Measurements from ENCODE around the gene TRAPPC2L.
A peak's percentile ranks its signal among the peaks of the same experiment; 100 is the strongest.

TRAPPC2L gene

DNA sequence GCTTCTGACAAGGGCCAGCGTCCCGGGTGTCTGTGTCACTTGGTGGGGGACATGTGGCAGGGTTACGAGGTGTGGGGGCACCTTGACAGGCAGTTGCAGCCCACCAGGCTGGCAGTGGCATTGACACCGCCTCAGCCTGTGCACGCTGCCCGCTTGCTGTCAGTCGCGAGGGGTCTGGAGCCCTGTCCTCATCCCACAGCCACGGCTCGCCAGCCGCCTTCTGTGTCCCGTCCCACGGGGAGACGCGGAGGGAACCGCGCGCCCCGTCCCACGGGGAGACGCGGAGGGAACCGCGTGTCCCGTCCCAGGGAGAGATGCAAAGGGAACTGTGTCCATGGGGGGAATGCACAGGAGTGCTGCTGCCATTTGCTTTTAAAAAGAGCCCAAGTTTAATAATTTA, 6.0 kb downstream of the TRAPPC2L start:
- no peak for DNase-seq

DNA sequence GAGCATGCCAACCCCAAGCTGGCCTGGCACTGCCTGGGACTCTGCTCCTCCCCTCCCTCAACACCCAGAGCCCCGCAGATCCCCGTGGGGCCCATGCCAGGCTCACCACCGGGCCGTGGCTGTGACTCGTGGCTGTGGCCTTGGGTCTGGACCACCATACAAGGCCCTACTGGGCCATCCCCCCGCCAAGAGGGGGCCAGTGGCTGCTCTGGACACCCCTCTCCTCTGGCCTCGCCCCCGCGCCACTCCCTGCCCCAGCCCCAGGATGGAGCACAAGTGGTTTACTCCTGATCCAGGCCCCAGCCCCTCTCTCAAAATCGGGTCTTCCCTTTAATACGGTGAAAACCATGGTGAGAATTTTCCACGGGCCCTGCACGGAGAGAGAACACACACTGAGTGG, 6.5 kb downstream of the TRAPPC2L start:
- DNase-seq, result no peak

DNA sequence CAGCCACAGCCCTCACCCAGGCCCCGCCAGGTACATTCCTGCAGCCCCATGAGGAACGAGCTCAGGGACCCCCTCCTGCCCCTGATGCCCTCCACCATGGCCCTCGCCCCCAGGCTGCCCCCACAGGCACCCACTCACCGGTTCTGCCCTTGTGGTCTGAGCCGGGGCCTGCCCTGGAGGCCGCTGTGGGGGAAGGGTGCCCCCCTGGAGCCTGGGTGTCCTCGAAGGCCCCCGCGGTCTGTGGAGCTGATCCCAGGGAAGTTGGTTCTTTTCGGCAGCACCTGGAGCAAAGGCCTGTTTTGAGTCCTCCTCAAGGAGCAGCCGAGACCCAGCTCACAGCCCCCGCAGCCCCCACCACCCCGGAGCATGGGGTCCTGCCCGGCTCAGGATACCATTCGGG, 7.2 kb downstream of the TRAPPC2L start:
- no peak for DNase-seq

DNA sequence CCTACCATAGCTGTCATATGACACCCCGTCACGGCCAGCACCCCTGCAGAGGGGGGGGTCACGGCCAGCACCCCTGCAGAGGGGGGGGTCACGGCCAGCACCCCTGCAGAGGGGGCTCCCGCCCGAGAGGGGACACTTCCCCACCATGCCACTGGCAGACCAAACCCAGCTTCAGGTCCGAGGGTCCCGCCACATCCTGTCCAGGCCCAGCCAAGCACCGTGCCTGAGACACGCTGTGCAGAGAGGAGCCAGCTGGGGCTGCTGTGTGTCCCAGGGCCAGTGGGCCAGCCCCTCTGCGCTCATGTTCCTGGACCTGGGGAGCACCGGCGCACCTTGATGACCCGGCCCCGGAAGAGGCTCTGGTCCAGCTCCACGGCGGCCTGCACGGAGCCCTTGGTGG, 7.6 kb downstream of the TRAPPC2L start:
- no peak for DNase-seq

DNA sequence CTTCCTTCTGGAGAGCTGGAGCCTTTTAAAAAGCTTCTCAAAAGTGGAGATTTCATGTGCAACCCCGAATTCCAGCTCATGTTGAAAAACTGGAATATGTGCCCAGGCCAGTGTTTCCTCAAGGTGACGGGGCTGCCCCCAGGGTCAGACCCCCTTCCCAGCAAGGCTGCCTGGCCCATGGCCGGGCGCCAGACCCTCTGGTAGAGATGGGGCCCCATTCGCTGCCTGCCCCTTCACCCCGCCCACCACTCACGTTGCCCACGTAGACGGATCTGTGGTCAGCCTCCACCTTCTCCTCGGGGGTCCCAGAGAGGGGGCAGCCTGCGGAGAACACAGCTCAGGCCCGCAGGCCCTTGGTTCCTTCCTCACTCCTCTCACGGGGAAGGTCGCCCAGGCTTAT, 8.4 kb downstream of the TRAPPC2L start:
- DNase-seq, result no peak

DNA sequence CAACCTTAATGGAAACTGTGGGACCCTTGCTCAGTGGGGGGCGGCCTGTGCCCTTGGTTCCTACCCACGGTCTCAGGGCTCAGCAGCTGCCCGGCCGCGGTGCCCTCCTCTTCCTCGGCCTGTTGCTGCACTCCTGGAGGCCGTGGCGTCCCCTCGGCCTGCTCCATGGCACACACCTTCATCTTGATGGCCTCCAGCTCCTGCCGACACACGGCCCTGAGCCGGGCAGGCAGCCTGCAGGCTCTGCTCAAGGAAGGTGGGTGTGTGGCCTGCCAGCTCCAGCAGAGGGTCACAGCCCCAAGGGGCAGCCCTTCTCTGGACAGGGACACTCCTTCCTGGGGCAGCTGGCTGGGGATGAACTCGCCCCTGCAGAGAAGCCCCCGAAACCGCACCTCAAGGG, 8.8 kb downstream of the TRAPPC2L start:
- no peak for DNase-seq

DNA sequence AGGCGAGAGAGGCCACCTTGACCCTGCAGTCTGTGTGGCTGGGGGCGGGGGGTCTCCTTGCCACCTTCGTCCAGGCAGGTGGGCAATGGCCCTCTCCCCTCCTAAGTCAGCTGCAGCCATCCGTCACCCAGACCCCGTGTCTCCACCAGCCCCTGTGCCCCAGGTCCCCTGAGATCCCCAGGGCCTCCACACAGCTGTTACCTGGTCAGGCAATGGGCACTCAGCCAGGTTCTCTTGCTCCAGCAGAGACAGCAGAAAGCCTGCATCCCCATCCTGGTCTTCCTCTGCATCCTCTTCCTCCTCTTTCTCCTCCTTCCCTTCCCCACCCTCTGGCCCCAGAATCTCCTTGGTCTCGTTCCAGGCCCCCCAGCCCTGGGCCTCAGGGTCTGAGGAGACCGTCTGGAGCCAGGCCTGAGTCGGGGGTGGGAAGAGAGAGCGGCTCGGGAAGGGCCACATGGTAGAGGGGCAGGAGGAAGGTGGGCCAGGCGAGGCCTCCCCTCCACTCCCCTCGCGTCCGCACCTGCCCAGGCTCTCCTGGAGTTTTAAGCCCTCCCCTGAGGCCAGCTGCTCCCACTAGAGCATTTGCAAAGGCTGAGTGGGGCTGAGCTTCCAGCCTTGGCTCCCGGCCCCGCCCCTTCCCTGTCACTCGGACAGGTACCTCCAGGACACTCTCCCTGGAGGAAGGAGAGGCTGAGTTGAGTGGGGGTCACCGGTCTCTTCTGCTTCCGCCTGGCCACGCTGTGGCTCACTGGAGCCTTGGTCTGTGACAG, 9.4 kb downstream of the TRAPPC2L start, which contains the start of gene PABPN1L:
TSS of gene PABPN1L (minus strand) at position 510 of the 770 bp plus-strand sequence. CDS start at position 456, 54 bp downstream.
- no peak for DNase-seq

DNA sequence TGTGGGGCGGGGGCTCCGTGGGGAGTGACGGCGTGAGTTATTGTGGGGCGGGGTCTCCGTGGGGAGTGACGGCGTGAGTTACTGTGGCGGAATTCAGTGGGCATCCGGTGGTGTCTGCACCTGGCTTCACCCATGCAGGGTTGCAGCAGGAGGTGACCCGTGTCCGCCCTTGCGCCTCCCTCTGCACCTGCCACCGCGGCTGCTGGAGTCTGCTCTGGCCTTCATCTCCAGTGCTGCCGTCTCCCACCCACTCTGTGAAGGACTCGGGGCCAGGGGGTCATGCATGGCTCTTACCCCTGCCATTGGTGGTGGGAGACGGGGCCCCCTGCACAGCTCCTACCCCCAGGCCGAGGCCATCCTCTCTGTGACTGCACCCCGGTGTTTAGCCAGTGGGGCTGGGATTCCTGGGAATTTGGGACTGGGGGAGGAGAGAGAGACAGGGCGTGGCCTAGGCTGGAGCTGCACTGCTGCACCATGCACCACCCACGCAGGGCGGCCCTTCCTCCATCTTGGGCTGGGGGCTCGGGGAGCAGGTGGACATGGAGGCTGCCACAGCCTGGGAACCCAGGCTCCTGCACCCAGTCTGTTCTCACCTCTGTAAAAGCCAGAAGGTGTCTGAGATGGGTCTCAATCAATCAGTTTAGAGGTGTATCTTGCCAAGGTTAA, 10.8 kb downstream of the TRAPPC2L start:
- DNase-seq, result no peak

DNA sequence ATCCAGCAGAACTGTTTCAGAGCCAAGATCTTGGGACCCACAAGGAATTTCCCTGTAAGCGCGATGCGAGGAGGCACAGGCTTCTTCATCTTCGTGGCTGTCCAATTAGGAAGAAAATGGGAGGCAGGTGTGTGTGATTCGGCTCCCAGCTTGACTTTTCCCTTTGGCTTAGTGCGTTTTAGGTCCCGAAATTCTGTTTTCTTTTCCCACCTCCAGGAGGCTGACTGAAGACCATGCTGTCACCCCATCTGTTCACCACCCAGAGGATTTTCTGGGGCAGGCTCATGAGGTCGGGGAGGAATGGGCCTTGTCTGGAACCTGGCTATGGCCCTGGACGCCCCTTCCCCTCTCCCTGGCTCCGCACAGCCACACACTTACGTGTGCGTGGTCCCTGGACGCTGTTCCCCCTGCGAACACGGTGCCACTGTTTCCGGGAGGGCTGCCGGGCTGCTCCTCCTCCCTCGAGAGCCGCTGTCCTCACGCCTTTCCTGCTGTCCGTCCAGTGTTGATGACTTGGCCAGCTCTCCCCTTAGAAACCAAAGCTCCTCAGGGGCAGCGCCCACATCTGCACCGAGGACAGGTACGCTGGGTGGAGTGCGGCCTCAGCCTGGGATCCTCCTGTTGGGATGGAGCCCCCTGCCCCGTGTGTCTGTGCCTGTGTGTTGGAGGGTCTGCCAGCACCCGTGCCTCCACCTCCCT, 12.2 kb downstream of the TRAPPC2L start:
- DNase-seq, result no peak

DNA sequence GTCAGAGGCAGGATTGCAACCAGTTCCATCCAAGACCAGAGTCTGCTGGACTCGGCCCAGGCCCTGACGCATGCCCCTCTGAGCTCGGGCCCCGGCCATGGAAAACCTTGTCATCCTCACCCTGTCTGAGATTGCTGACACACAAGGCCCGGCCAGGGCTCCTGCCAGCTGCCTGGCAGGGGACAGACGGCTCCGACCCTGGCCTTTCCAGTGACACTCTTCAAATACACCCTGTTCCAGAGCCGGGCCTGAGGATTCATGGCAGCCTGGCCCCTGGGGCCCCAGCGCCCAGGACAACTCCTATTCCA, 12.7 kb downstream of the TRAPPC2L start:
- DNase-seq, result no peak

DNA sequence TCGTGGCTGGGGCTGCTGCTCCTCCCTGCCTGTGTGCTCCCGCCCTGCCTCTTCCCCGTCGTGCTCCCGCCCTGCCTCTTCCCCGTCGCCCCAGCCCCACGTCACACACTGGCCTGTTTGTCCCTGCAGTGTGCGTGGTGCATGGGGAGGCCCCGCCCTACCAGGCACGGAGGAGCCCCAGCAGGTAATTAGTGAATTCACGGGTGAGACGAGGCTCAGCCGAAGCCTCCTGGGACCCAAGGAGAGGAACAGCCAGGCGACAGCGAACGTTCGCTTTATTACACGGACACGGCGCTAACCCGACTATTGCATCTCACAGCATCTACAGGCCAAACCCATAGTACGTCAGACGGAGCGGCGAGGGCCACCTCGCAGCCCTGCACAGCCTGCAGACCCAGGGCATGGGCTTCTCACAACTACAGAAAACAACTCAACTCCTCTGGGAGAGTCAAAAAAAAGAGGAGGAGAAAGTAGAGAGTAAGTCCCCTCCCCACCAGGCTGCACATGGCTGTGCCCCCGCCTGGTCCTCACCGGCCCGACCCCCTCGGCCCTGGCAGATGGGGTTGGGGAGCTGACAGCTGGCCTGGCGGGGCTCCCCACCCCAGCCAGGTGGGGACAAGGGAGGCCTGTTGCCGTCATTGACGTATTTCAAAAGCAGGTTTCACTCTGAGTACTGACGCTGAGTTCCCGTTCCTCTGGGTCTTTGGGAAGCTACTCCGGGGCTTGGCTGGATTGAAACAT, 13.9 kb downstream of the TRAPPC2L start:
- DNase-seq, result peak; percentile 66

DNA sequence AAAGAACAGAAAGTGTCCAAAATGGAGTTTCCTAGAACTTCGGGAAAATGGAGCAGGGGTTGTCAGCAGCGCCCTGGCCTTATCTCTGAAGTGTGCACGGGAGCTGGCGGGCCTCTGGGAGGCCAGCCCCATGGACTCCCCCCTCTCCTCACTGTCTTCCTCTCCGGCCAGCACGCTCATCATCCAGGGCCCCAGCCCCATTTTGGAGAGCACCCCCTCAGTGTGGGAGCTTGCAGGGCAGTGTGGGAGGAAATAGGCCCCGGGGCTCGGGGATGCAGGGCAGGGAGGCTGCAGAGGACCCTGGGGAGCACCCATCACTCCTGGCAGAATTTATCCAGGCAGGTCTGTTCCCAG, 14.4 kb downstream of the TRAPPC2L start:
- DNase-seq, result no peak

DNA sequence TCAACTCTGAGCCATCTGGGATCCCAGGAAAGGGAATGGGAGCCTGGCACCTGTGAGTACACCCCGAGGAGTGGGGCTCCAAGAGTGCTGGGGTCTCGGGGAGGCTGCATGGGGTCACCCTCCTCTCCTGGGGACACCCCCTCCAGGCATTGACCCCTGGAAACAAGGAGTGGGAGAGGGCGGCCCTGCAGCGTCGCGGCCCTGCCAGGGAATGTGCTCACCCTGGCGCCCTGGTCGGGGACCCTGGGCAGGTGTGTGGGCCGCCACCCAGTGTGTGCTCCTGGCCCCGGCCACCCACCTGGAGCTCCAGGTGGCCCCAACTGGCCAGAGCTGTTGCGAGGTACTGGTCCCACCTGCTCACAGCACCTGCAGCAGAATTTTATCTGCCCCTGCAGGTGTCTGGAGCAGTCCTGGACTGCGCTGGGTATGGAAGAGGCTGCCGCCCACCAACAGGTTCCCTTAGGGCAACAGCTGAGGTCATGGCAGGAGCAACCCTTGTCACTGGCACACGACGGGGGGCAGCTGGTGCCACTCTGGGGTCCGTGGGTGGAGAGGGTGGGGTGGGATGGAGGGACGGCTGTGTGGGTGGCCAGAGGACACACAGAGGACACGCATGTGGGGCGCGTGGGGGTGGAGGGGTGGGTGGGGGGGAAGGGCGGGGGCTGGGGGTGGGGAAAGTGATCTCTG, 14.9 kb downstream of the TRAPPC2L start:
- no peak for DNase-seq

DNA sequence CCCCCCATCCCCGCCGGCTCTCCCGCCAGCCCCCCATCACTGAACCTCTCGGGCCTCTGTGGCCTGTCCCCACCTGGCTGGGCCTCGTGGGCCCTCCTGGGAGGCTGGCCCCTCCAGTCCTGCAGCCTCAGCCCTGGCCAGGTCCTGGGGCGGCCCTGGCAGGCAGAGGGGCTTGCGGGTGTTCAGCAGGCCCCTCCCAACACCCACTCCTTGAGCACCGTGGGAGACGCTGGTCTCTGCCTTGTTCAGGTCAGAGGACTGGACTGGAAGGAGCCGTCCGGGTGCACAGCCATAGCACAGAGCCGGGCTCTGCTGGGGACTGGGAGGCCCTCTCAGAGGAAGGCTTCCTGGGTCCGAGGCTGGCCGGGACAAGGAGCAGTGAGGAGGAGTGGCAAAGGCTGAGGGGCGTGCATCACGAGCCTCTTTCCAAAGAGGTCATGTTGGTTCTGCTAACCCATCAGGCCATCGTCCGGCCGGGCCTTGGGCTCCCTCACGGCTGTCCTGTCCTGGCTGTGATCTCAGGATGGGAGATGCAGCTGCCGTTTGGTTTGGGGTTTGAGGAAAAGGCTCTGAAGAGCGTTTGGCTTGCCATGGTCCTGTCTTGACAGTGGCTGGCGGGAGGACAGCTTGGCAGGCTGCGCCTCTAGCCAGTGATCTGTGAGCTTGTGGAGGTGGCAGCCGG, 15.9 kb downstream of the TRAPPC2L start:
- DNase-seq, result no peak

DNA sequence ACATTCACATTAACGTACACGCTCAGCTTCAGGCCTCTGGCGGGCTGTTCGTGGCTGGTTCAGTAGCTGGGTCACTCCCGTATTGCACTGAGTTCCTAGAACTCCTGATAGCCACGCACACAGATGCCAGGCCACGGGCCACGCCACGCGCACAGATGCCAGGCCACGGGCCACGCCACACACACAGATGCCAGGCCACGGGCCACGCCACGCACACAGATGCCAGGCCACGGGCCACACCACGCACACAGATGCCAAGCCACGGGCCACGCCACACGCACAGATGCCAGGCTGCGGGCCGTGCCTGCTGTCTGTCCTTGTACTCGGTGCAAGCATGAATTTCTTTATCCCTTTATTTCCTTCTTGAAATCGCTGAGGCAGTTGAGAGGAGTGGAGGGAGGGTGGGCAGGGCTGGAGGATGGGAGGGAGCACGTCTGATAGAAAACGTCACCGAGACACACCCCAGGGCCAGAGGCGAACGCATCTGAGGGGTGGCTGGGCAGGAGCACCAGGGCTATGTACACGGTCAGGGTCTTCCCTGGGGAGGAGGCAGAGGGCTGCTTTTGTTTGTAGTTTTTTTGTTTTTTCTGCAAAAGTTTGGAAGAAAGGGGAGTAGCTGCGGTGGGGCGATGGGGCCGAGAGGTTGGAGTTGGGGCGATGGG, 18.1 kb downstream of the TRAPPC2L start:
- no peak for DNase-seq

DNA sequence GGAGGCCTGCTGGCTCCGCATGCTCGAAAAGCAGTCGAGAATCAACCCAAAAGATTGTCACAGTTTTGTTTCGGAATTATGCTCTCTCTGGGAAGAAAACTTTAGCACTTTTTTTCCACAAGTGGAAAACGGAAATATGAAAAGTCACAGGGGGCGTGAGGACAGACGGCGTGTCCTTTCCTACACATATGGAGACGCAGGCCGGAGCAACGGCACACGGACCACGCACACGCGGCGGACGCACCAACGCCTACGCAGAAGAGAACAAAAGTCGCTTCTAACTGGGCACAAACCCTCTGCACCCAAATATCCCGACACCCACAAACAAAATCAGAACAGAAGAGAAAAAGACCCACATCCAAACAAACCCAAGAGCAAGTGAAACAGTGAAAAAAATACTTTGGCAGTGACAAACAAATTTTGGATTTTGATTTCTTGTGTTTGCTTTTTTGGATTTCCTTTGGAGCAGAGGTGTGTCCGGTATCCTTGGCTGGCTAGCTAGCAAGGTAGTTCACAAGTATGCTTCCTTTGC, 18.8 kb downstream of the TRAPPC2L start:
- DNase-seq, result no peak

DNA sequence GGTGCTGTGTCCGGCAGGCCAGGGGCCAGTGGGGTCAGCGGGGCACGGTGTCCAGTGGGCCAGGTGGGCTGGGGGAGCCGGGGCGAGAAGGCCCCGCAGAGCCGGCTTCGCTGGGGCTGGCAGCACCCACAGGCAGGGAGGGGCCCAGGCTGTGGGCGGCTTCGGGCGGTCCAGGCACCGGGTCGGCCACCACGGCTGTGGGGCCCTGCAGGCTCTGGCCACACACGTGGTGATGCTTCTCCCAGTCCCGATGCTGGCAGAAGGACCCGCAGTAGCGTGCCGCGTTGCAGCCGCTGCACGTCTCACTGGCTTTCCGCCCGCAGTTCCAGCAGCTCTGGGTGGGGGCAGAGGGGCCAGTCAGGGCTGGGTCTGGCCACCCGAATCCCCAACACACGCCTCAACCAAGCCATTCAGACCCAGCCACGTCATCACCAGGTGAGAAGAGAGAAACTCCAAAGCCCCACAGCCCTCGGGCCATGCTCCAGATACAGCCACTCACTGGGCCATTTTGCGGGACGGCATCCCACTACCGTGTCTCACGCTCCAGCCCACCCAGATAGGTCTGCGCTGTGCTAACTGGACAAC, 20.1 kb downstream of the TRAPPC2L start:
- no peak for DNase-seq

DNA sequence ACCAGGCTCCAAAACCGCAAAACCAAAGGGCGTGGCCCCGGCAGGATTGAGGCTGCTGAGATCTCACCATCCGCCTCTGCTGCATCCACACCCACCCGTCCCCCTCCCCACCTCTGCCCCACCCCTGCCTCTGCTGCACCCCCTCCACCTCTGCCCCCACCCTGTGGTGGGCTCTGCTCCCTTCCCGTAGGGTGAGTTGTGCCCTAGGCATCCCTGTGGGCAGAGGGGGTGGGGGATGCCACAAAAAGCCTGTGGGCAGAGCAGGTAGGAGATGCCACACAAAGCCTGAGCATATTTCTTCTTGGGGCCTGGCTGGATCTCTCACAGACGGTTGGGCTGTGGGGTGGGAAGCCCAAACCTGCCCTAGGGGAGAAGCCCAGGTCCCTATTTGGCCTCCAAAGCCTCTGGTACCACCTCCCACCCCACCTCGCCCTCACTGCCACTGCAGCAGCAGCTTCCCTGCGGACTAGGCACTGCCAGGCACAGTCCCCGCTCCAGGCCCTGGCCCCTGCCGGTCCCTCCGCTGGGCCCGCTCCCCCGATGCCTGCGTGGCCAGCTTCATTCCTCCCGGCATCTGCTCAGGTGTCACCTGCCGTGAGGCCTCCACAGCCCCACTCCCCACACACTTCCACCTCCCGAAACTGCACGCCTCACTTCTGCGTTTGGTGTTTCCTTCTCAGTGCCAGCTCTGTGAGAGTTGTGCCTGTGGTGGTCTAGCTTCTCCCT, 20.8 kb downstream of the TRAPPC2L start:
- DNase-seq, result no peak

DNA sequence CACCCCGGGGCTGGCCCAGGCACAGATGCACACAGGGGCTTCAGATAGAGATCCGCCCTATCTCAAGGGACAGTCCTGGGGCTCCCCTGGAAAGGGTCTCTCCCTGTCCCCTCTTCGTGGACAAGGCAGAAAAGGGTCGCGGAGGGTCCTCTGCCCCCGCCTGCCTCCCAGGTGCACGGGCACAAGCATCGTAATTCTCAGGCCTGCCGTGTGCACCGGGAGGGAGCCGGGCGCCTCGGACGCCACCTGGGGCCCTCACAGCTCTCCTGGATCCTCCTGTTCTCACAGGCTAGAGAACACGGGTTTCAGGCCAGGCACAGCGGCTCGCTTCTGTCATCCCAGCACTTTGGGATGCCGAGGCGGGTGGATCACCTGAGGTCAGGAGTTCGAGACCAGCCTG, 21.4 kb downstream of the TRAPPC2L start:
- no peak for DNase-seq

Data from suppressor macrophage treated with lipopolysaccharide for 4 hours (primary cell).